Natural killer cell treated with Interleukin-12 subunit alpha and Interleukin-12 subunit beta and Interleukin-15 and Interleukin-18, amount 100 ng/mL, for 72 hours (primary cell): ENCODE results near the gene LYAR. TPM values are rescaled to one million over a fixed set of nuclear protein-coding genes. Genes with fewer than 3 reads are reported as not detected.
A peak's percentile ranks its signal among the peaks of the same experiment; 100 is the strongest.

ENCODE experiments used
- ATAC-seq, 2 donors: fragments of 150-1000 bp; cut with Tn5 transposase in 1 of 2; sonication (Bioruptor Pico), chemical (Tn5 transposase) in 1 of 2; 2 replicates each; pipeline ENCODE4 v1.10.0; 2021
- DNase-seq: peaks from one replicate; pipeline ENCODE4 v3.0.0; 2022; ENCODE audit warnings: low spot score
- H3K27ac Mint-ChIP-seq, 2 donors: 1 replicate in 1 of 2; 2 replicates in 1 of 2; pipeline ENCODE4 v1.8.0; 2022; ENCODE audit warnings: mixed read lengths in 2 of 2, mild to moderate bottlenecking in 1 of 2, moderate library complexity in 1 of 2
- H3K27me3 Mint-ChIP-seq, 2 donors: 1 replicate in 1 of 2; 2 replicates in 1 of 2; pipeline ENCODE4 v1.8.0; 2022; ENCODE audit warnings: mixed read lengths in 2 of 2
- H3K36me3 Mint-ChIP-seq: one replicate; pipeline ENCODE4 v1.8.0; 2022; ENCODE audit warnings: mixed read lengths
- H3K4me1 Mint-ChIP-seq, 2 donors: 1 replicate in 1 of 2; 2 replicates in 1 of 2; pipeline ENCODE4 v1.8.0; 2022; ENCODE audit warnings: low read depth in 2 of 2, mixed read lengths in 2 of 2, mild to moderate bottlenecking in 1 of 2
- H3K4me3 Mint-ChIP-seq: one replicate; pipeline ENCODE4 v1.8.0; 2022; ENCODE audit warnings: mixed read lengths
- H3K9me3 Mint-ChIP-seq: 2 replicates; pipeline ENCODE4 v1.8.0; 2022; ENCODE audit warnings: mixed read lengths
- total RNA-seq, 2 donors: library from RNA; stranded (reverse); gene quantifications; one replicate each; pipeline ENCODE4 v1.2.3, GENCODE V29; 2022

The LYAR gene
- 10 to 100 TPM; 39.1 to 59.7 TPM for total RNA-seq

GRCh38 chr4:4289941-4290850 is at the start of gene LYAR, which contains the start of gene ZBTB49:
Gene LYAR, minus strand, starts transcription at chr4:4290154. Its CDS starts 6,412 bp downstream, at chr4:4283742.
Gene ZBTB49, plus strand, starts transcription at chr4:4290251. Its CDS starts 9,695 bp downstream, at chr4:4299946.
- H3K27ac Mint-ChIP-seq: peak within 1 kb of the TSS; percentile 84 to 88
- H3K9me3 Mint-ChIP-seq: no peaks in the 10 kb centered on the region
- peak within 1 kb of the TSS; percentile 95 for H3K4me3 Mint-ChIP-seq
- DNase-seq (peak; percentile 97), ATAC-seq (peak; percentile 93 to 97)
- no peaks in the 10 kb centered on the region for H3K27me3 Mint-ChIP-seq
- peaks cover 16% of the 10 kb centered on the region for H3K36me3 Mint-ChIP-seq
- peaks cover 44 to 64% of the 10 kb centered on the region in 2 donors for H3K4me1 Mint-ChIP-seq

- H3K4me1 Mint-ChIP-seq: peaks cover 0 to 5% of the 10 kb centered on the region in 2 donors
- H3K27me3 Mint-ChIP-seq: peaks cover 0 to 2% of the 10 kb centered on the region in 2 donors
- ATAC-seq (no peak), DNase-seq (no peak)
- no peaks in the 10 kb centered on the region for H3K9me3 Mint-ChIP-seq
- H3K36me3 Mint-ChIP-seq: no peaks in the 10 kb centered on the region
- H3K4me3 Mint-ChIP-seq: no peak overlapping the region
- H3K27ac Mint-ChIP-seq: no peak overlapping the region
These were observed 49.6 kb upstream of the LYAR start for GRCh38 chr4:4339504-4340085.

GRCh38 chr4:4338210-4339001 is 48.5 kb upstream of the LYAR start:
- peaks cover 0 to 5% of the 10 kb centered on the region in 2 donors for H3K4me1 Mint-ChIP-seq
- ATAC-seq (peak in 1 of 2 donors; percentile 7), DNase-seq (no peak)
- H3K27ac Mint-ChIP-seq: no peak overlapping the region
- no peak overlapping the region for H3K4me3 Mint-ChIP-seq
- no peaks in the 10 kb centered on the region for H3K36me3 Mint-ChIP-seq
- no peaks in the 10 kb centered on the region for H3K9me3 Mint-ChIP-seq
- H3K27me3 Mint-ChIP-seq: peaks cover 0 to 2% of the 10 kb centered on the region in 2 donors

GRCh38 chr4:4334798-4335520 is 45.0 kb upstream of the LYAR start:
- Mint-ChIP-seq H3K27me3 (peaks cover 0 to 2% of the 10 kb centered on the region in 2 donors), H3K27ac (no peak overlapping the region)

GRCh38 chr4:4333265-4333706 is 43.3 kb upstream of the LYAR start:
- Mint-ChIP-seq H3K4me3 (no peak overlapping the region), H3K27me3 (peaks cover 0 to 2% of the 10 kb centered on the region in 2 donors), H3K27ac (no peak overlapping the region), H3K9me3 (no peaks in the 10 kb centered on the region), H3K4me1 (peaks cover 0 to 7% of the 10 kb centered on the region in 2 donors), H3K36me3 (no peaks in the 10 kb centered on the region)
- DNase-seq (no peak), ATAC-seq (peak in 1 of 2 donors; percentile 57)

More at GRCh38 chr4:4334798-4335520, 45.0 kb upstream of the LYAR start:
- Mint-ChIP-seq H3K36me3 (no peaks in the 10 kb centered on the region), H3K4me1 (peaks cover 0 to 6% of the 10 kb centered on the region in 2 donors), H3K4me3 (no peak overlapping the region), H3K9me3 (no peaks in the 10 kb centered on the region)
- DNase-seq: peak; percentile 83
- ATAC-seq: peak; percentile 74 to 76

GRCh38 chr4:4332529-4332928 is 42.6 kb upstream of the LYAR start:
- no peaks in the 10 kb centered on the region for H3K9me3 Mint-ChIP-seq
- H3K4me3 Mint-ChIP-seq: no peak overlapping the region
- ATAC-seq: no peak
- H3K36me3 Mint-ChIP-seq: no peaks in the 10 kb centered on the region
- DNase-seq: no peak
- peaks cover 0 to 2% of the 10 kb centered on the region in 2 donors for H3K27me3 Mint-ChIP-seq
- H3K4me1 Mint-ChIP-seq: peaks cover 0 to 7% of the 10 kb centered on the region in 2 donors
- H3K27ac Mint-ChIP-seq: no peak overlapping the region

- no peaks in the 10 kb centered on the region for H3K27me3 Mint-ChIP-seq
- no peak for DNase-seq
- H3K4me1 Mint-ChIP-seq: peaks cover 0 to 7% of the 10 kb centered on the region in 2 donors
- H3K4me3 Mint-ChIP-seq: no peak overlapping the region
- no peak for ATAC-seq
- peak overlapping the region in 1 of 2 donors; percentile 47 for H3K27ac Mint-ChIP-seq
- no peaks in the 10 kb centered on the region for H3K36me3 Mint-ChIP-seq
- no peaks in the 10 kb centered on the region for H3K9me3 Mint-ChIP-seq
These were observed 40.8 kb upstream of the LYAR start for GRCh38 chr4:4330794-4331193.

GRCh38 chr4:4329496-4329895 is 39.5 kb upstream of the LYAR start:
- H3K4me1 Mint-ChIP-seq: peaks cover 0 to 2% of the 10 kb centered on the region in 2 donors
- no peaks in the 10 kb centered on the region for H3K27me3 Mint-ChIP-seq
- H3K36me3 Mint-ChIP-seq: no peaks in the 10 kb centered on the region
- DNase-seq: no peak
- no peak for ATAC-seq
- H3K4me3 Mint-ChIP-seq: no peak overlapping the region
- no peaks in the 10 kb centered on the region for H3K9me3 Mint-ChIP-seq
- no peak overlapping the region for H3K27ac Mint-ChIP-seq

- H3K27ac Mint-ChIP-seq: no peak overlapping the region
- H3K9me3 Mint-ChIP-seq: no peaks in the 10 kb centered on the region
These were observed 38.9 kb upstream of the LYAR start for GRCh38 chr4:4328840-4329239.

GRCh38 chr4:4328206-4328605 is 38.3 kb upstream of the LYAR start:
- DNase-seq (no peak), ATAC-seq (no peak)
- no peaks in the 10 kb centered on the region for H3K27me3 Mint-ChIP-seq
- H3K27ac Mint-ChIP-seq: no peak overlapping the region
- no peak overlapping the region for H3K4me3 Mint-ChIP-seq
- H3K36me3 Mint-ChIP-seq: no peaks in the 10 kb centered on the region
- peaks cover 0 to 6% of the 10 kb centered on the region in 2 donors for H3K4me1 Mint-ChIP-seq
- H3K9me3 Mint-ChIP-seq: no peaks in the 10 kb centered on the region

More at GRCh38 chr4:4328840-4329239, 38.9 kb upstream of the LYAR start:
- DNase-seq (no peak), ATAC-seq (no peak)
- H3K27me3 Mint-ChIP-seq: no peaks in the 10 kb centered on the region
- H3K4me3 Mint-ChIP-seq: no peak overlapping the region
- no peaks in the 10 kb centered on the region for H3K36me3 Mint-ChIP-seq
- H3K4me1 Mint-ChIP-seq: peaks cover 0 to 5% of the 10 kb centered on the region in 2 donors

GRCh38 chr4:4327652-4328121 is 37.7 kb upstream of the LYAR start:
- DNase-seq (no peak), ATAC-seq (peak in 1 of 2 donors; percentile 27)
- H3K36me3 Mint-ChIP-seq: no peaks in the 10 kb centered on the region
- no peaks in the 10 kb centered on the region for H3K9me3 Mint-ChIP-seq
- H3K4me3 Mint-ChIP-seq: no peak overlapping the region
- peaks cover 0 to 6% of the 10 kb centered on the region in 2 donors for H3K4me1 Mint-ChIP-seq
- H3K27ac Mint-ChIP-seq: no peak overlapping the region
- H3K27me3 Mint-ChIP-seq: no peaks in the 10 kb centered on the region

- H3K27me3 Mint-ChIP-seq: no peaks in the 10 kb centered on the region
- H3K27ac Mint-ChIP-seq: no peak overlapping the region
- DNase-seq: no peak
- no peaks in the 10 kb centered on the region for H3K36me3 Mint-ChIP-seq
- no peak for ATAC-seq
- H3K4me3 Mint-ChIP-seq: no peak overlapping the region
- peaks cover 0 to 6% of the 10 kb centered on the region in 2 donors for H3K4me1 Mint-ChIP-seq
- H3K9me3 Mint-ChIP-seq: no peaks in the 10 kb centered on the region
These were observed 36.2 kb upstream of the LYAR start for GRCh38 chr4:4326166-4326565.

- no peak overlapping the region for H3K27ac Mint-ChIP-seq
- ATAC-seq (no peak), DNase-seq (no peak)
- no peaks in the 10 kb centered on the region for H3K27me3 Mint-ChIP-seq
- no peaks in the 10 kb centered on the region for H3K9me3 Mint-ChIP-seq
- H3K36me3 Mint-ChIP-seq: no peaks in the 10 kb centered on the region
- peaks cover 0 to 6% of the 10 kb centered on the region in 2 donors for H3K4me1 Mint-ChIP-seq
- no peak overlapping the region for H3K4me3 Mint-ChIP-seq
These were observed 35.4 kb upstream of the LYAR start for GRCh38 chr4:4325321-4325720.
